ENCODE results near the gene FDCSP. TPM values are rescaled to one million over a fixed set of nuclear protein-coding genes. Genes with fewer than 3 reads are reported as not detected.

The FDCSP gene
- total and polyA plus RNA-seq, 2 experiments from 2014 or later: not detected

DNA sequence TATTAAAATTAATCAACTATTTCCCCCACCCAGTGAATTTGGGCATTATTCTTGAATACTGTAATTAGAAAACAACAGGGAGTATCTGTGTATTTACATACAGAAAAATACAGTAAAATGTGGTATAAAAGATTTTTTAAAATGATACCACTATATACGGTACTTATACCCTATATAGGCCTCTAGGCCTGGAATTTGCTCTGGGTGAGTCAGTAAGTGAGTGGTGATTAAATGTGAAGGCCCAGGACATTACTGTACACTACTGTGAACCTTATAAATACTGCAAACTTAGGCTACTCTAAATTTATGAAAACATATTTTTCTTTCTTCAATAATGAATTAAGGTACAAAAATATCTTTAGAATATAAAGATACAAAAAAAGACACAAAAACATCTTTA lies 10.2 kb downstream of the FDCSP start:
- Mint-ChIP-seq H3K27me3 (ENCODE audit: insufficient read depth, low read depth, poor library complexity) (no peaks in the 10 kb centered on the region), H3K36me3 (ENCODE audit: low read depth) (no peaks in the 10 kb centered on the region), H3K27ac (0 out of 2 replicates have a peak overlapping the region, but pooled peaks have one; percentile 27), H3K4me1 (no peaks in the 10 kb centered on the region), H3K4me3 (no peak overlapping the region), H3K9me3 (no peaks in the 10 kb centered on the region)
- Histone ChIP-seq H3K4me3 (no peak overlapping the region), H4K20me1 (replicated peaks; ENCODE audit: insufficient read depth) (no peaks in the 10 kb centered on the region), H2AFZ (no peak overlapping the region), H3K9me2 (ENCODE audit: insufficient read depth) (no peaks in the 10 kb centered on the region), H3K4me2 (no peak overlapping the region), H3K27ac (ENCODE audit: low read depth) (no peak overlapping the region), H3K36me3 (ENCODE audit: insufficient read depth) (no peaks in the 10 kb centered on the region), H3K79me2 (replicated peaks; ENCODE audit: insufficient read depth) (no peaks in the 10 kb centered on the region), H3K4me1 (ENCODE audit: insufficient read depth) (no peaks in the 10 kb centered on the region), H3K27me3 (ENCODE audit: insufficient read depth) (no peaks in the 10 kb centered on the region), H3F3A (replicated peaks; ENCODE audit: low read depth) (no peaks in the 10 kb centered on the region)
- ATAC-seq: no peak
- TF ChIP-seq EZH2phosphoT487 (IDR thresholded peaks at IDR 0.05; ENCODE audit: unreplicated experiment) (no peak), ZNF114 (CRISPR knock-in tag; IDR thresholded peaks at IDR 0.05) (no peak), CREB1 (CRISPR knock-in tag; IDR thresholded peaks at IDR 0.05; ENCODE audit: low read depth) (no peak), ZNF331 (CRISPR knock-in tag; IDR thresholded peaks at IDR 0.05; ENCODE audit: low read depth) (no peak), POLR2AphosphoS5 (IDR thresholded peaks at IDR 0.05; ENCODE audit: low read depth) (no peak)
- DNase-seq (ENCODE audit: low spot score): no peak

DNA sequence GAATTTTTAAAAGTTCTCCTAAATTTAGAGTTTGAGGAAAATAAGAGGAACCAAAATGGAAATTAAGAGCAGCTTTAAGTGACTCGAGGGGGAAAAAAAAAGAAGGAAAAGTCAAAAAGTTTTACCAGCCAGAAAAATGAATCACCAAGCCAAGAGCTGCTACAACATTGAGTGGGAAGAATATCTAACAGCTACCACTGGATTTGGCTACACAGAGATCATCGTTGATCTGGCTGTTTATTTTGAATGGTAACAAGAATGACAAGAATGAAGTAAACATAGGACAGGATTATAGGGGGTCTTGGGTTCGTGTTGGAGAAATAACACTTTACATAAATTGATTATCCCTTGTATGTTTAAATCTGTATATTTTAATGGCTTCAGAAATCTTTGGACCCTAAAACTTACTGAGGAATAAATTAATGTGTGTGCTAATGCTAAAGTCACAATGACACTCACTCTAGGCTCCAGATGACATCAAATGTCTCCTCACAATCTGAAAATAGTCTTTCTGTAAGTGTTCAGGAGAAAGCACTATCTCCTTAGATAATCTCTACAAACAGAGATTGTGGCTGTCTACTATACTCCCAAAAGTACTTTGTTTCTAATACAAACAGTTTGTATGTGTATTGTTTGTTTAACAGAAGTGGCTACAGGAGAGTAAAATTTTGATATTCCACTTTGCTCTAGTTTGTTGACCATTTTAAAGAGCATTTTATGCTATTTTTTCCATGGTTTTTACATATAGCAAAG lies 13.4 kb downstream of the FDCSP start:
- Histone ChIP-seq H3F3A (replicated peaks; ENCODE audit: low read depth) (no peaks in the 10 kb centered on the region), H2AFZ (no peak overlapping the region), H3K9me2 (ENCODE audit: insufficient read depth) (no peaks in the 10 kb centered on the region), H3K36me3 (ENCODE audit: insufficient read depth) (no peaks in the 10 kb centered on the region), H4K20me1 (replicated peaks; ENCODE audit: insufficient read depth) (no peaks in the 10 kb centered on the region), H3K4me1 (ENCODE audit: insufficient read depth) (no peaks in the 10 kb centered on the region), H3K4me2 (no peak overlapping the region), H3K79me2 (replicated peaks; ENCODE audit: insufficient read depth) (no peaks in the 10 kb centered on the region), H3K27me3 (ENCODE audit: insufficient read depth) (no peaks in the 10 kb centered on the region), H3K27ac (ENCODE audit: low read depth) (no peak overlapping the region), H3K4me3 (no peak overlapping the region)
- DNase-seq (ENCODE audit: low spot score): no peak
- Mint-ChIP-seq H3K4me1 (no peaks in the 10 kb centered on the region), H3K27ac (no peak overlapping the region; the same call in 1 of the 2 replicates), H3K36me3 (ENCODE audit: low read depth) (no peaks in the 10 kb centered on the region), H3K27me3 (ENCODE audit: insufficient read depth, low read depth, poor library complexity) (no peaks in the 10 kb centered on the region), H3K9me3 (no peaks in the 10 kb centered on the region), H3K4me3 (no peak overlapping the region)
- no peak for ATAC-seq
- TF ChIP-seq STAT1 (IDR thresholded peaks at IDR 0.05; ENCODE audit: unreplicated experiment): no peak
- TF ChIP-seq, protein P1, sequence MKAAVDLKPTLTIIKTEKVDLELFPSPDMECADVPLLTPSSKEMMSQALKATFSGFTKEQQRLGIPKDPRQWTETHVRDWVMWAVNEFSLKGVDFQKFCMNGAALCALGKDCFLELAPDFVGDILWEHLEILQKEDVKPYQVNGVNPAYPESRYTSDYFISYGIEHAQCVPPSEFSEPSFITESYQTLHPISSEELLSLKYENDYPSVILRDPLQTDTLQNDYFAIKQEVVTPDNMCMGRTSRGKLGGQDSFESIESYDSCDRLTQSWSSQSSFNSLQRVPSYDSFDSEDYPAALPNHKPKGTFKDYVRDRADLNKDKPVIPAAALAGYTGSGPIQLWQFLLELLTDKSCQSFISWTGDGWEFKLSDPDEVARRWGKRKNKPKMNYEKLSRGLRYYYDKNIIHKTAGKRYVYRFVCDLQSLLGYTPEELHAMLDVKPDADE (IDR thresholded peaks at IDR 0.05): no peak
- TF ChIP-seq ZNF331 (CRISPR knock-in tag; IDR thresholded peaks at IDR 0.05; ENCODE audit: low read depth): no peak
- TF ChIP-seq EZH2 (IDR thresholded peaks at IDR 0.05; ENCODE audit: low read depth, unreplicated experiment): no peak
- TF ChIP-seq, protein P2, sequence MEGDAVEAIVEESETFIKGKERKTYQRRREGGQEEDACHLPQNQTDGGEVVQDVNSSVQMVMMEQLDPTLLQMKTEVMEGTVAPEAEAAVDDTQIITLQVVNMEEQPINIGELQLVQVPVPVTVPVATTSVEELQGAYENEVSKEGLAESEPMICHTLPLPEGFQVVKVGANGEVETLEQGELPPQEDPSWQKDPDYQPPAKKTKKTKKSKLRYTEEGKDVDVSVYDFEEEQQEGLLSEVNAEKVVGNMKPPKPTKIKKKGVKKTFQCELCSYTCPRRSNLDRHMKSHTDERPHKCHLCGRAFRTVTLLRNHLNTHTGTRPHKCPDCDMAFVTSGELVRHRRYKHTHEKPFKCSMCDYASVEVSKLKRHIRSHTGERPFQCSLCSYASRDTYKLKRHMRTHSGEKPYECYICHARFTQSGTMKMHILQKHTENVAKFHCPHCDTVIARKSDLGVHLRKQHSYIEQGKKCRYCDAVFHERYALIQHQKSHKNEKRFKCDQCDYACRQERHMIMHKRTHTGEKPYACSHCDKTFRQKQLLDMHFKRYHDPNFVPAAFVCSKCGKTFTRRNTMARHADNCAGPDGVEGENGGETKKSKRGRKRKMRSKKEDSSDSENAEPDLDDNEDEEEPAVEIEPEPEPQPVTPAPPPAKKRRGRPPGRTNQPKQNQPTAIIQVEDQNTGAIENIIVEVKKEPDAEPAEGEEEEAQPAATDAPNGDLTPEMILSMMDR (conservative IDR thresholded peaks at IDR 0.05; ENCODE audit: low read depth in 2 of 2): no peak
- no peak for TF ChIP-seq ZNF462 (CRISPR knock-in tag; IDR thresholded peaks at IDR 0.05)
- no peak for TF ChIP-seq EZH2phosphoT487 (IDR thresholded peaks at IDR 0.05; ENCODE audit: unreplicated experiment)
- TF ChIP-seq NANOG (IDR thresholded peaks at IDR 0.05; ENCODE audit: borderline replicate concordance): no peak
